Tibial artery (tissue), 4 donors: ENCODE measurements around the gene LAMTOR1.
A peak's percentile ranks its signal among the peaks of the same experiment; 100 is the strongest.

Source experiments
- DNase-seq, 2 donors: peaks; one replicate each; pipeline ENCODE4 v3.0.0-alpha.2; 2019
- H3K27ac ChIP-seq, 2 donors: fragments of 200-600 bp; sonication (generic) in 1 of 2; 1 replicate in 1 of 2; 2 replicates in 1 of 2; pipeline ENCODE4 v1.5.1; 2018 to 2019; ENCODE audit warnings: mild to moderate bottlenecking in 1 of 2
- H3K27me3 ChIP-seq, 2 donors: fragments of 200-600 bp; sonication (generic) in 1 of 2; one replicate each; pipeline versions ENCODE4 v1.5.1 to v1.6.0; 2016 to 2019
- H3K36me3 ChIP-seq, 3 donors: fragments of 200-600 bp; sonication (generic) in 2 of 3; one replicate each; pipeline ENCODE4 v1.5.1; 2016 to 2019; ENCODE audit warnings: mild to moderate bottlenecking in 2 of 3
- H3K4me1 ChIP-seq, 4 donors: fragments of 200-600 bp; sonication (generic) in 2 of 4; 1 replicate in 3 of 4; 2 replicates in 1 of 4; pipeline ENCODE4 v1.5.1; 2016 to 2019
- H3K4me3 ChIP-seq, 2 donors: fragments of 200-600 bp; sonication (generic) in 1 of 2; 1 replicate in 1 of 2; 2 replicates in 1 of 2; pipeline ENCODE4 v1.5.1; 2018 to 2019; ENCODE audit warnings: mild to moderate bottlenecking in 2 of 2
- H3K9me3 ChIP-seq, 3 donors: fragments of 200-600 bp; sonication (generic) in 1 of 3; one replicate each; pipeline ENCODE4 v1.5.1; 2016 to 2019
- intact Hi-C: fragments of 100-400 bp; cut with DNase I; formaldehyde crosslinking; loops from one replicate; pipeline ENCODE4 v1.15.0; 2023; ENCODE audit warnings: low total_unique reads
- TF ChIP-seq, protein P1 (sequence below), 2 experiments: fragments of 200-600 bp in 1 of 2; fragments of 450-650 bp in 1 of 2; IDR thresholded peaks; one replicate each; pipeline ENCODE4 v1.5.1; 2017 to 2019; ENCODE audit warnings: antibody characterized with exemption in 2 of 2, mild to moderate bottlenecking in 1 of 2, moderate library complexity in 1 of 2

Gene LAMTOR1

DNA sequence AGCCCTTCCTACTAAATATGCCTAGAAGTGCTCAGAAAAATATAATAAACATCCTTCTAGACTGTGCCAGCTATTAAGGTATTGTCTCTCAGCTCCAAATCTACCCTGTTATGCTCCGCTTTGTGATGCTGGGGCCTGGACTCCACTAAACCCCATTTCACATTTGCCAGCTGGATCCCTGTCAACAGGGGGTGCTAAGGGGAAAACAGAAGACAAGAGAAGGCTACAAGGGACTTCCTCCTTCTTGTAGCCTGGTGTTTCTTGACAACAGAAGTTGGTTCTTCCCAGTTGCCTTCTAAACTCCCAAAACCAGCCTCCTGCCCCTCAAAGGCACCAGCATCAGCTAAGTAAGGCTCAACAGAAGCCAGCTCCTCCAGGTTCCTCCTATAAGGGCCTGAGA lies 28.0 kb downstream of the LAMTOR1 start:
- no peak overlapping the region for H3K27ac ChIP-seq
- H3K27me3 ChIP-seq, result no peaks in the 10 kb centered on the region
- intact Hi-C loops, result no loop called here
- H3K36me3 ChIP-seq, result peaks cover 0 to 12% (median 6%) of the 10 kb centered on the region in 3 donors
- no peaks in the 10 kb centered on the region for H3K9me3 ChIP-seq
- DNase-seq, result peak in 1 of 2 donors; percentile 33
- no peak overlapping the region for H3K4me3 ChIP-seq
- peaks cover 0 to 39% (median 20%) of the 10 kb centered on the region in 4 donors for H3K4me1 ChIP-seq
- TF ChIP-seq, protein P1, sequence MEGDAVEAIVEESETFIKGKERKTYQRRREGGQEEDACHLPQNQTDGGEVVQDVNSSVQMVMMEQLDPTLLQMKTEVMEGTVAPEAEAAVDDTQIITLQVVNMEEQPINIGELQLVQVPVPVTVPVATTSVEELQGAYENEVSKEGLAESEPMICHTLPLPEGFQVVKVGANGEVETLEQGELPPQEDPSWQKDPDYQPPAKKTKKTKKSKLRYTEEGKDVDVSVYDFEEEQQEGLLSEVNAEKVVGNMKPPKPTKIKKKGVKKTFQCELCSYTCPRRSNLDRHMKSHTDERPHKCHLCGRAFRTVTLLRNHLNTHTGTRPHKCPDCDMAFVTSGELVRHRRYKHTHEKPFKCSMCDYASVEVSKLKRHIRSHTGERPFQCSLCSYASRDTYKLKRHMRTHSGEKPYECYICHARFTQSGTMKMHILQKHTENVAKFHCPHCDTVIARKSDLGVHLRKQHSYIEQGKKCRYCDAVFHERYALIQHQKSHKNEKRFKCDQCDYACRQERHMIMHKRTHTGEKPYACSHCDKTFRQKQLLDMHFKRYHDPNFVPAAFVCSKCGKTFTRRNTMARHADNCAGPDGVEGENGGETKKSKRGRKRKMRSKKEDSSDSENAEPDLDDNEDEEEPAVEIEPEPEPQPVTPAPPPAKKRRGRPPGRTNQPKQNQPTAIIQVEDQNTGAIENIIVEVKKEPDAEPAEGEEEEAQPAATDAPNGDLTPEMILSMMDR (IDR thresholded peaks at IDR 0.05), result no peak

DNA sequence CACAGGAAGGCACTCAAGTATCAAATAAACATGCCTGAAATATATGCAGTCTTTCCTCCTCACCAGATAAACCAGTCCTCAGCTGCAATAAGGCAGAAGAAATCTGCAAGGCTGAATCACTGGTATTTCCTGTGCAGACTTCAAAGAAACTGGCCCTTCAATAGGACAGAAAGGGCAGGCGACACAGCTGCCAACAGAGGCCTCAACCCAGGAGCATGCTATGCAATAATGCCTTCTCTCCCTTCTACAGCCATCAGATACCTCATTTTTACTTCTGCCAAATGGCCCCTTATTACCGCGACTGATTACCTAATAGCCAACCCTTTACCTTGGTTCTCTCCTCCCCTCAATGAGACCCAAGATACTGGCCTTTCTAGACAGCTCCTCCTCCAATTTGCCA lies 30.7 kb downstream of the LAMTOR1 start:
- Histone ChIP-seq H3K9me3 (no peaks in the 10 kb centered on the region), H3K4me3 (no peak overlapping the region), H3K4me1 (peaks cover 0 to 49% (median 36%) of the 10 kb centered on the region in 4 donors), H3K27me3 (no peaks in the 10 kb centered on the region), H3K36me3 (peaks cover 5 to 12% (median 6%) of the 10 kb centered on the region in 3 donors), H3K27ac (no peak overlapping the region)
- TF ChIP-seq, protein P1 (IDR thresholded peaks at IDR 0.05), result no peak
- no peak for DNase-seq
- intact Hi-C loops, result no loop called here

DNA sequence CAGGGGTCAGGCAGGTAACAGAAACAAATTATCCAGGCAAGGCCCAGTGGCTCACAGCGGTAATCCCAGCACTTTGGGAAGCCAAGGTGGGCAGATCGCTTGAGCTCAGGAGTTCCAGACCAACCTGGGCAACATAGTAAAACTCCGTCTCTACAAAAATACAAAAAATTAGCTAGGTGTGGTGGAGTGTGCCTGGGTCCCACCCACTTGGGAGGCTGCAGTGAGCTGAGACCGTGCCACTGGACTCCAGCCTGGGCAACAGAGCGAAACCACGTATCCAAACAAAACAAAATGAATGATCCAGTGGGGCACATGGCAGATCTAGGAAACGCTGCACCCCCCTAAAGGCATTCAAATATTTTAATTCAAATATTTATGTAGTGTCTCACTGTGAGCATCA lies 32.6 kb downstream of the LAMTOR1 start:
- peak overlapping the region; percentile 67 to 71 for H3K27ac ChIP-seq
- H3K4me3 ChIP-seq, result no peak overlapping the region
- peaks cover 0 to 60% (median 42%) of the 10 kb centered on the region in 4 donors for H3K4me1 ChIP-seq
- no peak for DNase-seq
- no peaks in the 10 kb centered on the region for H3K27me3 ChIP-seq
- H3K36me3 ChIP-seq, result peaks cover 0 to 5% (median 4%) of the 10 kb centered on the region in 3 donors
- intact Hi-C loops, result no loop called here
- H3K9me3 ChIP-seq, result no peaks in the 10 kb centered on the region
- TF ChIP-seq, protein P1 (IDR thresholded peaks at IDR 0.05), result no peak

DNA sequence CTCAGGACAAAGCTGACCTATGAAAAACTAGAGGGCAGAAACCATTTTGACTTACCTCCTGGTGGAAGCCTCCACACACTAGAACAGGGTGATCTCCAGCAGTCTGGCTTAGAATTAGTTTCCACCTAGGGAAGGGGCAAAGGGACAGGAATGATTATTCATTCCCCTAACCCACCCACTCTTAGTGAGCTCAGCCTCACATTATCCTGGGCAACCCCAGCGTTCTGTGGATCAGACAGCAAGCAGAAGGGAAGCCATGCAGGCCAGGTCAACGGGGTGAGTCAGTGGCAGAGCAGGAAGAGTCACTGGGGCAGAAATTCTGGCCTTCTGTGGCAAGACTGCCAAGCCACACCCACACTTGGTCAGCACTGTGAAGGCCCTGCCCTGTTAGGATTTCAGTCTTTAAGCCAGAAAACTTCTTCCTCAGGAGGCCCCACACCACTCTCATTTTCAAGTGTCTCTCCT lies 33.3 kb downstream of the LAMTOR1 start:
- intact Hi-C loops, result no loop called here
- DNase-seq, result peak; percentile 91 to 92
- TF ChIP-seq, protein P1 (IDR thresholded peaks at IDR 0.05), result no peak
- Histone ChIP-seq H3K4me1 (peaks cover 0 to 60% (median 42%) of the 10 kb centered on the region in 4 donors), H3K4me3 (no peak overlapping the region), H3K27ac (peak overlapping the region; percentile 67 to 71), H3K36me3 (peaks cover 0 to 5% (median 0%) of the 10 kb centered on the region in 3 donors), H3K9me3 (no peaks in the 10 kb centered on the region), H3K27me3 (no peaks in the 10 kb centered on the region)

DNA sequence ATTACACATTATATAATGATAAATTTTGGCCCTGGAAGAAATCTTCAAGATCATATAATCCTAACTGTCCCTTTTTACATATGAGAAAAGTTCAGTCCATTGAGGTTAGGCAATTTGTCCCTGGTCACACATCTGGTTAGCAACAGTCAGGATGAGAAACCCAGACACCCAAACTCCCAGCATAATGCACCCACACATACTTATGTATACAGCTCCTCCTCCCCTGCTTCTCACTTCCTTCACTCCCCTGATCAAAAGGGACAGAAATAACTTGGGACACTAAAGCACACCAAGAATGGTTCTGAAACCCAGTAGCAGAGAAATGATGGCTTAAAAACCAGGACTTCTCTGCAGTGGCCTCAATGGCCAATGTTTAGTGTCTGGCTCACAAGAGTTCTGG lies 33.9 kb downstream of the LAMTOR1 start:
- Histone ChIP-seq H3K4me1 (peaks cover 0 to 60% (median 42%) of the 10 kb centered on the region in 4 donors), H3K27ac (peak overlapping the region; percentile 67 to 71), H3K9me3 (no peaks in the 10 kb centered on the region), H3K36me3 (peaks cover 0 to 5% (median 0%) of the 10 kb centered on the region in 3 donors), H3K27me3 (no peaks in the 10 kb centered on the region), H3K4me3 (no peak overlapping the region)
- TF ChIP-seq, protein P1 (IDR thresholded peaks at IDR 0.05), result no peak
- intact Hi-C loops, result no loop called here
- no peak for DNase-seq

DNA sequence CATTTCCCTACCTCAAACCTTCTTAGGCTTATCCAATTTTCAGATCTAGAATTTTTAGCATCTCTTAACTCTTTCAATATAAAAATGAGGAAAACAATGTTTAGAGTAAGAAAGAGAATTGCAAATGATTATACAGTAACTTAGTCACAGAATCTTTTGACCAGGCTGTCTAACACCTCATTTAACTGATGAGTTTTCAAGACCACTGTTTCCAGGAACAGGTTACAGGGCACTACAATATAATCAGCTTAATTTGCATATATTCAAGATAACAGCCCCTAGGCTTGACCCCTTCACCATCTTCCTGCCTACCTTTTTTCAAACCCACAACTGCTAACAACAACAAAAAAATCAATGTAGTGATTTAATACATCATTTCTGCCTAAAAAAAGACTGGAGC lies 35.4 kb downstream of the LAMTOR1 start:
- Histone ChIP-seq H3K27ac (peak overlapping the region in 1 of 2 donors; percentile 71), H3K27me3 (no peaks in the 10 kb centered on the region), H3K4me3 (no peak overlapping the region), H3K9me3 (no peaks in the 10 kb centered on the region), H3K4me1 (peaks cover 0 to 60% (median 41%) of the 10 kb centered on the region in 4 donors), H3K36me3 (peaks cover 0 to 5% (median 0%) of the 10 kb centered on the region in 3 donors)
- DNase-seq, result no peak
- TF ChIP-seq, protein P1 (IDR thresholded peaks at IDR 0.05), result no peak
- intact Hi-C loops, result no loop called here
